K562 (cell line): ENCODE data around the gene MAD1L1. TPM values are rescaled to one million over a fixed set of nuclear protein-coding genes. Genes with fewer than 3 reads are reported as not detected.

Experiments used
- BCOR ChIP-seq: fragments of 450-650 bp; IDR thresholded peaks from 2 replicates; pipeline ENCODE4 v1.6.1; 2016
- BHLHE40 ChIP-seq: IDR thresholded peaks from 2 replicates; pipeline ENCODE4 v1.6.1; 2011; ENCODE audit warnings: low read length, improper control_type of control experiment
- FIP1L1 ChIP-seq: fragments of 200-400 bp; formaldehyde crosslinking; IDR thresholded peaks from 2 replicates; pipeline ENCODE4 v1.6.1; 2018; ENCODE audit warnings: mild to moderate bottlenecking, low read depth, low read length; ENCODE audit not compliant: poor library complexity, severe bottlenecking
- KDM4B ChIP-seq, 2 experiments: fragments of 450-650 bp in 1 of 2; sonication (generic) in 1 of 2; IDR thresholded peaks; 2 replicates each; pipeline ENCODE4 v1.6.1; 2016 to 2017; ENCODE audit warnings: borderline replicate concordance in 2 of 2, antibody characterized with exemption in 1 of 2, low read depth in 1 of 2, mild to moderate bottlenecking in 1 of 2
- L3MBTL2 ChIP-seq: fragments of 450-650 bp; IDR thresholded peaks from 2 replicates; pipeline ENCODE4 v1.6.1; 2016; ENCODE audit warnings: mild to moderate bottlenecking, moderate library complexity
- MAFG ChIP-seq: fragments of 450-650 bp; conservative IDR thresholded peaks from 2 replicates; pipeline ENCODE4 v1.6.1; 2016; ENCODE audit warnings: missing genetic modification characterization, missing compliant biosample characterization
- NFIC ChIP-seq: fragments of 450-650 bp; IDR thresholded peaks from 2 replicates; pipeline ENCODE4 v1.6.1; 2017; ENCODE audit warnings: mild to moderate bottlenecking, inconsistent platforms
- PML ChIP-seq: IDR thresholded peaks from 2 replicates; pipeline ENCODE4 v1.6.1; 2012; ENCODE audit warnings: low read length, inconsistent platforms
- SMARCA5 ChIP-seq: fragments of 450-650 bp; IDR thresholded peaks from 2 replicates; pipeline ENCODE4 v1.6.1; 2016
- XRCC5 ChIP-seq: fragments of 200-400 bp; formaldehyde crosslinking; IDR thresholded peaks from 2 replicates; pipeline ENCODE4 v1.6.1; 2017; ENCODE audit warnings: low read depth, mild to moderate bottlenecking, low read length
- ZFX ChIP-seq: sonication (generic); formaldehyde crosslinking; IDR thresholded peaks from 2 replicates; pipeline ENCODE4 v1.8.0; 2022; ENCODE audit warnings: mild to moderate bottlenecking, missing genetic modification reagents, moderate library complexity
- polyA plus RNA-seq, 8 experiments: library from polyadenylated mRNA; depleted of rRNA in 4 of 8; stranded (reverse) in 5 of 8; unstranded in 3 of 8; fragments of >200 nt; fragmentation: Nextera tagmentation in 2 of 8; fragmentation: Illumina TruSeq in 1 of 8; extraction: Ambion mirVana in 2 of 8; extraction: Trizol in 1 of 8; gene quantifications; 2 replicates each; pipeline versions ENCODE4 v1.2.1 to v1.2.3, GENCODE V29; 2011 to 2014; ENCODE audit warnings: inconsistent platforms in 1 of 8, missing spikeins in 1 of 8
- total RNA-seq, 7 experiments: library from RNA; depleted of rRNA in 6 of 7; stranded (reverse); fragments of >200 nt in 6 of 7; fragmentation: Illumina TruSeq in 2 of 7; extraction: Trizol in 2 of 7; gene quantifications; 2 replicates each; pipeline versions ENCODE4 v1.2.1 to v1.2.3, GENCODE V29; 2011 to 2021; ENCODE audit warnings: low replicate concordance in 1 of 7
- TF ChIP-seq, protein P1 (sequence below): sonication (generic); formaldehyde crosslinking; IDR thresholded peaks from 2 replicates; pipeline ENCODE4 v1.8.0; 2022; ENCODE audit warnings: mild to moderate bottlenecking, missing genetic modification reagents
- TF ChIP-seq, protein P2 (sequence below): fragments of 250-450 bp; sonication (Bioruptor Pico); IDR thresholded peaks from 2 replicates; pipeline ENCODE4 v1.4.0; 2020; ENCODE audit warnings: mild to moderate bottlenecking, moderate library complexity
- TF ChIP-seq, protein P3 (sequence below): fragments of 250-450 bp; sonication (Bioruptor Pico); IDR thresholded peaks from 2 replicates; pipeline ENCODE4 v1.4.0; 2020; ENCODE audit warnings: mild to moderate bottlenecking

Gene MAD1L1
- total and polyA plus RNA-seq, 9 of the 15 experiments (the other 6 are each of a cell fraction or from before 2014, with no cell fraction given), result 1.7 to 89.7 (median 18.0) TPM

DNA sequence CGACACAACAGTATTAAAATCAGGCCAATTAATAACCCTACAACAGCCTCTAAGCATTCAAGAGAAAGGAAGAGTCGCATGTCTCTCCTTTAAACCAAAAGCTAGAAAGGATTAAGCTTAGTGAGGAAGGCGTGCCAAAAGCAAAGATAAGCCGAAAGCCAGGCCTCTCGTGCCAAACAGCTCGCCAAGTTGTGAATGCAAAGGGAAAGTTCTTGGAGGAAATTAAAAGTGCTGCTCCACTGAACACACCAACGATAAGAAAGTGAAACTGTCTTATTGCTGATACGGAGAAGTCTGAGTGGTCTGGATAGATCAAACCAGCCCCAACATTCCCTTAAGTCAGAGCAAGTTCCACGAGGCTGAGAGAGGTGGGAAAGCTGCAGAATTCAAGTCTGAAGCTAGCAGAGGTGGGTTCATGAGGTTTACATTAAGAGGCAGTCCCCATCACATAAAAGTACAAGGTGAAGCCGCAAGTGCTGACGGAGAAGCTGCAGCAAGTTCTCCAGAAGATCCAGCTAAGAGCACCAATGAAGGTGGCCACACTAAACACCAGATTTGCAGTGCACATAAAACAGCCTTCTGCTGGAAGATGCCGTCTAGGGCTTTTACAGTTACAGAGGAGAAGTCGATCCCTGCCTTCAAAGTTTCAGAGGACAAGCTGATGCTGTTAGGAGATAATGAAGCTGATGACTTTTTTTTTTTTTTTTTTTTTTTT, 194.8 kb downstream of the MAD1L1 start (continued):
- TF ChIP-seq BHLHE40 (peak; percentile 87), MAFG (tag) (0 out of 2 replicates have a peak, but pooled peaks have one; percentile 15), PML (no peak), ZFX (CRISPR knock-in tag) (peak; percentile 21; the same call in 1 of the 2 replicates), NFIC (peak; percentile 17; the same call in 1 of the 2 replicates), KDM4B (IDR thresholded peaks at IDR 0.05; ENCODE audit: borderline replicate concordance in 2 of 2, low read depth in 1 of 2) (no peak), SMARCA5 (peak; percentile 54; the same call in 1 of the 2 replicates), XRCC5 (no peak), L3MBTL2 (peak; percentile 70; the same call in 1 of the 2 replicates), FIP1L1 (no peak), BCOR (no peak)
- TF ChIP-seq, protein P1, sequence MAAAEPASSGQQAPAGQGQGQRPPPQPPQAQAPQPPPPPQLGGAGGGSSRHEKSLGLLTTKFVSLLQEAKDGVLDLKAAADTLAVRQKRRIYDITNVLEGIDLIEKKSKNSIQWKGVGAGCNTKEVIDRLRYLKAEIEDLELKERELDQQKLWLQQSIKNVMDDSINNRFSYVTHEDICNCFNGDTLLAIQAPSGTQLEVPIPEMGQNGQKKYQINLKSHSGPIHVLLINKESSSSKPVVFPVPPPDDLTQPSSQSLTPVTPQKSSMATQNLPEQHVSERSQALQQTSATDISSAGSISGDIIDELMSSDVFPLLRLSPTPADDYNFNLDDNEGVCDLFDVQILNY, result no peak
- TF ChIP-seq, protein P2, sequence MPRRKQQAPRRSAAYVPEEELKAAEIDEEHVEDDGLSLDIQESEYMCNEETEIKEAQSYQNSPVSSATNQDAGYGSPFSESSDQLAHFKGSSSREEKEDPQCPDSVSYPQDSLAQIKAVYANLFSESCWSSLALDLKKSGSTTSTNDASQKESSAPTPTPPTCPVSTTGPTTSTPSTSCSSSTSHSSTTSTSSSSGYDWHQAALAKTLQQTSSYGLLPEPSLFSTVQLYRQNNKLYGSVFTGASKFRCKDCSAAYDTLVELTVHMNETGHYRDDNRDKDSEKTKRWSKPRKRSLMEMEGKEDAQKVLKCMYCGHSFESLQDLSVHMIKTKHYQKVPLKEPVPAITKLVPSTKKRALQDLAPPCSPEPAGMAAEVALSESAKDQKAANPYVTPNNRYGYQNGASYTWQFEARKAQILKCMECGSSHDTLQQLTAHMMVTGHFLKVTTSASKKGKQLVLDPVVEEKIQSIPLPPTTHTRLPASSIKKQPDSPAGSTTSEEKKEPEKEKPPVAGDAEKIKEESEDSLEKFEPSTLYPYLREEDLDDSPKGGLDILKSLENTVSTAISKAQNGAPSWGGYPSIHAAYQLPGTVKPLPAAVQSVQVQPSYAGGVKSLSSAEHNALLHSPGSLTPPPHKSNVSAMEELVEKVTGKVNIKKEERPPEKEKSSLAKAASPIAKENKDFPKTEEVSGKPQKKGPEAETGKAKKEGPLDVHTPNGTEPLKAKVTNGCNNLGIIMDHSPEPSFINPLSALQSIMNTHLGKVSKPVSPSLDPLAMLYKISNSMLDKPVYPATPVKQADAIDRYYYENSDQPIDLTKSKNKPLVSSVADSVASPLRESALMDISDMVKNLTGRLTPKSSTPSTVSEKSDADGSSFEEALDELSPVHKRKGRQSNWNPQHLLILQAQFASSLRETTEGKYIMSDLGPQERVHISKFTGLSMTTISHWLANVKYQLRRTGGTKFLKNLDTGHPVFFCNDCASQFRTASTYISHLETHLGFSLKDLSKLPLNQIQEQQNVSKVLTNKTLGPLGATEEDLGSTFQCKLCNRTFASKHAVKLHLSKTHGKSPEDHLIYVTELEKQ (CRISPR knock-in tag), result no peak
- TF ChIP-seq, protein P3, sequence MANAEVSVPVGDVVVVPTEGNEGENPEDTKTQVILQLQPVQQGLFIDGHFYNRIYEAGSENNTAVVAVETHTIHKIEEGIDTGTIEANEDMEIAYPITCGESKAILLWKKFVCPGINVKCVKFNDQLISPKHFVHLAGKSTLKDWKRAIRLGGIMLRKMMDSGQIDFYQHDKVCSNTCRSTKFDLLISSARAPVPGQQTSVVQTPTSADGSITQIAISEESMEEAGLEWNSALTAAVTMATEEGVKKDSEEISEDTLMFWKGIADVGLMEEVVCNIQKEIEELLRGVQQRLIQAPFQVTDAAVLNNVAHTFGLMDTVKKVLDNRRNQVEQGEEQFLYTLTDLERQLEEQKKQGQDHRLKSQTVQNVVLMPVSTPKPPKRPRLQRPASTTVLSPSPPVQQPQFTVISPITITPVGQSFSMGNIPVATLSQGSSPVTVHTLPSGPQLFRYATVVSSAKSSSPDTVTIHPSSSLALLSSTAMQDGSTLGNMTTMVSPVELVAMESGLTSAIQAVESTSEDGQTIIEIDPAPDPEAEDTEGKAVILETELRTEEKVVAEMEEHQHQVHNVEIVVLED (CRISPR knock-in tag), result 0 out of 2 replicates have a peak, but pooled peaks have one; percentile 19
